Measurements from ENCODE around the gene TMPRSS9. TPM values are rescaled to one million over a fixed set of nuclear protein-coding genes. Genes with fewer than 3 reads are reported as not detected.
"Not testable (repeated sequence)": the region's sequence is repeated elsewhere in the genome, so short reads cannot be mapped to it uniquely, and the experiment has no call there.

The TMPRSS9 gene
- polyA plus RNA-seq, 3 donors: 0.12 to 0.30 TPM; not detected in 1

GRCh38 chr19:2469102-2469914, 109.2 kb downstream of the TMPRSS9 start:
- no peak for TF ChIP-seq CTCF (IDR thresholded peaks at IDR 0.05)
- Mint-ChIP-seq H3K4me3 (peak overlapping the region; percentile 13 to 48), H3K9me3 (no peaks in the 10 kb centered on the region), H3K4me1 (peaks cover 14% of the 10 kb centered on the region), H3K27ac (peak overlapping the region in 2 of 7 donors; percentile 32 to 50), H3K27me3 (ENCODE audit: low read depth in 3 of 3) (peaks cover 5 to 11% (median 6%) of the 10 kb centered on the region in 3 donors), H3K36me3 (no peaks in the 10 kb centered on the region)
- no peaks in the 10 kb centered on the region for H4K20me1 ChIP-seq (ENCODE audit: insufficient read depth, low read length)
- intact Hi-C loops (cut with micrococcal nuclease): loop anchor here in 1 of 2 donors (10.0 kb wide), 1 partner anchor 275 kb away; the partner anchor contains the start of gene SLC39A3
- H3K9me3 ChIP-seq (replicated peaks in 1 of 2; ENCODE audit: control insufficient read depth in 1 of 2, insufficient read depth in 1 of 2, low read length in 2 of 2): no peaks in the 10 kb centered on the region
- peak in 2 of 3 donors; percentile 34 to 70 for DNase-seq
- no peaks in the 10 kb centered on the region for H3K79me2 ChIP-seq (ENCODE audit: insufficient read depth, low read length)
- no peaks in the 10 kb centered on the region for H3K36me3 ChIP-seq (replicated peaks in 1 of 2; ENCODE audit: control insufficient read depth in 1 of 2, insufficient read depth in 2 of 2, low read length in 2 of 2)
- WGBS (ENCODE audit: insufficient coverage): 41% methylated on average over 22 of the region's 23 CpGs
- H3K27ac ChIP-seq (ENCODE audit: low read depth in 1 of 2, low read length in 2 of 2): no peak overlapping the region
- H3K27me3 ChIP-seq (ENCODE audit: control insufficient read depth in 2 of 2, insufficient read depth in 2 of 2, low read length in 2 of 2): no peaks in the 10 kb centered on the region
- H2AFZ ChIP-seq (ENCODE audit: insufficient read depth, low read depth, low read length, poor library complexity, severe bottlenecking): peak overlapping the region; percentile 41
- peaks cover 4 to 6% of the 10 kb centered on the region in 2 donors for H3K4me1 ChIP-seq (ENCODE audit: control insufficient read depth in 1 of 2, insufficient read depth in 2 of 2, low read length in 2 of 2)
- no peak overlapping the region for H3K4me2 ChIP-seq (replicated peaks; ENCODE audit: extremely low read depth, low read length, poor library complexity, severe bottlenecking)
- H3K4me3 ChIP-seq (replicated peaks in 1 of 3; ENCODE audit: low read depth in 2 of 3, low read length in 3 of 3): no peak overlapping the region
- H3K9ac ChIP-seq (ENCODE audit: insufficient read depth, low read length, poor library complexity, severe bottlenecking): no peak overlapping the region

- H3K4me3 ChIP-seq (replicated peaks in 1 of 3; ENCODE audit: low read depth in 2 of 3, low read length in 3 of 3); H3K9ac ChIP-seq (ENCODE audit: insufficient read depth, low read length, poor library complexity, severe bottlenecking); H3K9me3 Mint-ChIP-seq; DNase-seq; H4K20me1 ChIP-seq (ENCODE audit: insufficient read depth, low read length); H3K4me2 ChIP-seq (replicated peaks; ENCODE audit: extremely low read depth, low read length, poor library complexity, severe bottlenecking); H3K9me3 ChIP-seq (replicated peaks in 1 of 2; ENCODE audit: control insufficient read depth in 1 of 2, insufficient read depth in 1 of 2, low read length in 2 of 2); H3K36me3 ChIP-seq (replicated peaks in 1 of 2; ENCODE audit: control insufficient read depth in 1 of 2, insufficient read depth in 2 of 2, low read length in 2 of 2); H3K4me3 Mint-ChIP-seq; H3K27ac ChIP-seq (ENCODE audit: low read depth in 1 of 2, low read length in 2 of 2); H3K36me3 Mint-ChIP-seq; H3K4me1 ChIP-seq (ENCODE audit: control insufficient read depth in 1 of 2, insufficient read depth in 2 of 2, low read length in 2 of 2); H3K27me3 ChIP-seq (ENCODE audit: control insufficient read depth in 2 of 2, insufficient read depth in 2 of 2, low read length in 2 of 2); H3K79me2 ChIP-seq (ENCODE audit: insufficient read depth, low read length); H2AFZ ChIP-seq (ENCODE audit: insufficient read depth, low read depth, low read length, poor library complexity, severe bottlenecking): not testable (repeated sequence)
- peaks cover 3 to 11% (median 6%) of the 10 kb centered on the region in 3 donors for H3K27me3 Mint-ChIP-seq (ENCODE audit: low read depth in 3 of 3)
- intact Hi-C loops (cut with micrococcal nuclease): loop anchor here in 1 of 2 donors (5.0 to 10.0 kb wide), 2 partner anchors 142 to 275 kb away; partner anchors contain the start of gene SLC39A3
- WGBS (ENCODE audit: insufficient coverage): 87% methylated on average over 8 of the region's 8 CpGs
- H3K4me1 Mint-ChIP-seq: peaks cover 12% of the 10 kb centered on the region
- H3K27ac Mint-ChIP-seq: peak overlapping the region in 1 of 7 donors; percentile 32
Observed at GRCh38 chr19:2469915-2470200, 109.8 kb downstream of the TMPRSS9 start.
